Lower lobe of right lung (tissue), 2 donors: ENCODE results near the gene HSF2BP. TPM values are rescaled to one million over a fixed set of nuclear protein-coding genes. Genes with fewer than 3 reads are reported as not detected.
"Not testable (repeated sequence)": the region's sequence is repeated elsewhere in the genome, so short reads cannot be mapped to it uniquely, and the experiment has no call there.

ENCODE experiments used
- ATAC-seq, 2 donors: fragments of 200-7000 bp; cut with Tn5 transposase; one replicate each; pipeline ENCODE4 v1.9.1; 2020 to 2022; ENCODE audit warnings: mild to moderate bottlenecking in 2 of 2, moderate library complexity in 2 of 2
- DNase-seq: peaks from one replicate; pipeline ENCODE4 v3.0.0-alpha.2; 2020
- H3K27ac ChIP-seq: fragments of 200-600 bp; one replicate; pipeline ENCODE4 v1.8.0; 2022
- H3K27me3 ChIP-seq: fragments of 200-600 bp; one replicate; pipeline ENCODE4 v1.8.0; 2022; ENCODE audit warnings: low read depth
- H3K36me3 ChIP-seq: fragments of 200-600 bp; one replicate; pipeline ENCODE4 v1.8.0; 2022; ENCODE audit warnings: mild to moderate bottlenecking
- H3K4me1 ChIP-seq: fragments of 200-600 bp; one replicate; pipeline ENCODE4 v1.8.0; 2022
- H3K4me3 ChIP-seq: fragments of 200-600 bp; one replicate; pipeline ENCODE4 v1.8.0; 2022; ENCODE audit warnings: mild to moderate bottlenecking
- H3K9me3 ChIP-seq: fragments of 200-600 bp; one replicate; pipeline ENCODE4 v1.8.0; 2022
- intact Hi-C: fragments of 100-400 bp; cut with DNase I; formaldehyde crosslinking; loops from one replicate; pipeline ENCODE4 v1.11.0; 2022
- total RNA-seq: library from RNA; stranded (reverse); fragmentation: NEBNext Ultra II Directional; extraction: Animal tissue kit (Norgen Biotek cat#: 25700); gene quantifications from one replicate; pipeline ENCODE4 v1.2.1, GENCODE V29; 2021
- donor health status: DM: no; HTN: yes; CAD: no; lungs with severe emphysema.

Gene HSF2BP
- total RNA-seq, 1 donor from 2014 or later = 0.32 TPM

GRCh38 chr21:43517701-43518100 lies 141.6 kb downstream of the HSF2BP start:
- H3K9me3 ChIP-seq, intact Hi-C loops, H3K27me3 ChIP-seq, DNase-seq, H3K36me3 ChIP-seq, H3K4me1 ChIP-seq, H3K4me3 ChIP-seq, H3K27ac ChIP-seq: not testable (repeated sequence)
- ATAC-seq = peak; percentile 12 to 61

- H3K4me1 ChIP-seq, H3K27ac ChIP-seq, H3K4me3 ChIP-seq, intact Hi-C loops, H3K36me3 ChIP-seq, H3K9me3 ChIP-seq, H3K27me3 ChIP-seq, DNase-seq: not testable (repeated sequence)
- ATAC-seq = peak; percentile 90 to 95
Observed at GRCh38 chr21:43516860-43517627, 142.2 kb downstream of the HSF2BP start.

GRCh38 chr21:43516295-43516847 lies 142.9 kb downstream of the HSF2BP start:
- H3K27ac ChIP-seq, H3K4me3 ChIP-seq, H3K9me3 ChIP-seq, intact Hi-C loops, H3K4me1 ChIP-seq, H3K27me3 ChIP-seq, DNase-seq, H3K36me3 ChIP-seq: not testable (repeated sequence)
- ATAC-seq = peak; percentile 3 to 8

- DNase-seq, H3K4me3 ChIP-seq, intact Hi-C loops, H3K27ac ChIP-seq, H3K27me3 ChIP-seq, ATAC-seq, H3K9me3 ChIP-seq, H3K4me1 ChIP-seq, H3K36me3 ChIP-seq: not testable (repeated sequence)
Observed at GRCh38 chr21:43514834-43515233, 144.5 kb downstream of the HSF2BP start.

- H3K4me1 ChIP-seq, H3K4me3 ChIP-seq, intact Hi-C loops, H3K9me3 ChIP-seq, H3K27ac ChIP-seq, H3K36me3 ChIP-seq, DNase-seq, H3K27me3 ChIP-seq, ATAC-seq: not testable (repeated sequence)
Observed at GRCh38 chr21:43513023-43513422, 146.3 kb downstream of the HSF2BP start.

- H3K9me3 ChIP-seq, DNase-seq, H3K4me3 ChIP-seq, H3K4me1 ChIP-seq, H3K27me3 ChIP-seq, intact Hi-C loops, ATAC-seq, H3K27ac ChIP-seq, H3K36me3 ChIP-seq: not testable (repeated sequence)
Observed at GRCh38 chr21:43511209-43511608, 148.1 kb downstream of the HSF2BP start.

- H3K27ac ChIP-seq, H3K4me3 ChIP-seq, DNase-seq, intact Hi-C loops, H3K27me3 ChIP-seq, H3K36me3 ChIP-seq, H3K9me3 ChIP-seq, H3K4me1 ChIP-seq: not testable (repeated sequence)
- ATAC-seq = peak; percentile 54 to 60
Observed at GRCh38 chr21:43510669-43511068, 148.6 kb downstream of the HSF2BP start.

GRCh38 chr21:43503892-43504291 lies 155.4 kb downstream of the HSF2BP start:
- H3K4me3 ChIP-seq, H3K27ac ChIP-seq, intact Hi-C loops, H3K36me3 ChIP-seq, H3K4me1 ChIP-seq, DNase-seq, H3K27me3 ChIP-seq, H3K9me3 ChIP-seq: not testable (repeated sequence)
- ATAC-seq = peak in 1 of 2 donors; percentile 39

- DNase-seq, H3K4me1 ChIP-seq, H3K36me3 ChIP-seq, intact Hi-C loops, H3K4me3 ChIP-seq, H3K9me3 ChIP-seq, H3K27me3 ChIP-seq, H3K27ac ChIP-seq: not testable (repeated sequence)
- peak; percentile 78 to 86 for ATAC-seq
Observed at GRCh38 chr21:43503075-43503750, 156.1 kb downstream of the HSF2BP start.

- H3K27me3 ChIP-seq, intact Hi-C loops, H3K27ac ChIP-seq, H3K4me1 ChIP-seq, DNase-seq, H3K4me3 ChIP-seq, H3K9me3 ChIP-seq, H3K36me3 ChIP-seq: not testable (repeated sequence)
- peak; percentile 89 to 95 for ATAC-seq
Observed at GRCh38 chr21:43502407-43503071, 156.7 kb downstream of the HSF2BP start.

- H3K27ac ChIP-seq, H3K4me1 ChIP-seq, H3K27me3 ChIP-seq, H3K36me3 ChIP-seq, H3K9me3 ChIP-seq, ATAC-seq, H3K4me3 ChIP-seq, DNase-seq, intact Hi-C loops: not testable (repeated sequence)
Observed at GRCh38 chr21:43498924-43499323, 160.4 kb downstream of the HSF2BP start.

- DNase-seq, H3K27me3 ChIP-seq, H3K4me1 ChIP-seq, H3K27ac ChIP-seq, H3K9me3 ChIP-seq, H3K36me3 ChIP-seq, intact Hi-C loops, ATAC-seq, H3K4me3 ChIP-seq: not testable (repeated sequence)
Observed at GRCh38 chr21:43498065-43498464, 161.2 kb downstream of the HSF2BP start.

- H3K9me3 ChIP-seq, H3K27ac ChIP-seq, H3K27me3 ChIP-seq, DNase-seq, H3K4me3 ChIP-seq, H3K36me3 ChIP-seq, H3K4me1 ChIP-seq, intact Hi-C loops: not testable (repeated sequence)
- ATAC-seq = peak; percentile 79 to 86
Observed at GRCh38 chr21:43494279-43495012, 164.8 kb downstream of the HSF2BP start.
